ENCODE measurements around the gene ASB4.
A peak's percentile ranks its signal among the peaks of the same experiment; 100 is the strongest.

The ASB4 gene

DNA sequence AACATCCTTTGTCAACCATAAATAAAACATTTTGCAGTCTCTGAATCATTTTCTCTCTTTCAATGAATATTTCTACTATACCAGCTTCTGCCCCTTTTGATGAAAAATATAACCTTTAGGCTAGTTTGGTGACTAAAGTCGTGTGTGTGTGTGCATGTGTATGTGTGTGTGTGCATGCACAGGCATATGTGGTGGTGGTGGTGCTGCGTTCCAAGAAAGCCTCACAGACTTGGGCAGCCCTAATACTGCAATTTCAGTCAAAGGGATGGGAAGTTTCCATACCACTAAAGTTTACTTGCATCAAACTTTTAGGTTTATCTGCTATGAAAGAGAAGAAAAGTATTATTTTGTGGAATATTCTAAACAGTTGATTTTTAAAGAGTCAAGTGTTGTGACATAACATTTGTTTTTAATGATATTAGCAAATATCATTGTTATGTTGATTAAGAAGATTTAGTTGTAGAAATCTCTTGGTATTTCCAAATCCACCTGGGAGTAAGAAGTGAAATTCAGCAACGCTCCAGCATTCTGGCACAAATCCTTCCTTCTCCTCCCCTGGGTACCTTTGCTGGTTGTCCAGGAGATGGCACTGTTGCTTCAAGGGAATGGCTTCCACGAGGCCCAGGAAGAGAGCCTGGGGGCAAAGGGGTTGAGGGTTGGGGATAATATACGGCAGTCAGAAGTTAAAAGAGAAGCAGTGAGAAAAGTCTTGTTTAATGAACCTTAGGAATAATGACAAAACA lies 41.5 kb downstream of the ASB4 start:
- H3K4me3 ChIP-seq (replicated peaks; ENCODE audit: low read depth, low read length) = no peak overlapping the region
- TF ChIP-seq, protein P1, sequence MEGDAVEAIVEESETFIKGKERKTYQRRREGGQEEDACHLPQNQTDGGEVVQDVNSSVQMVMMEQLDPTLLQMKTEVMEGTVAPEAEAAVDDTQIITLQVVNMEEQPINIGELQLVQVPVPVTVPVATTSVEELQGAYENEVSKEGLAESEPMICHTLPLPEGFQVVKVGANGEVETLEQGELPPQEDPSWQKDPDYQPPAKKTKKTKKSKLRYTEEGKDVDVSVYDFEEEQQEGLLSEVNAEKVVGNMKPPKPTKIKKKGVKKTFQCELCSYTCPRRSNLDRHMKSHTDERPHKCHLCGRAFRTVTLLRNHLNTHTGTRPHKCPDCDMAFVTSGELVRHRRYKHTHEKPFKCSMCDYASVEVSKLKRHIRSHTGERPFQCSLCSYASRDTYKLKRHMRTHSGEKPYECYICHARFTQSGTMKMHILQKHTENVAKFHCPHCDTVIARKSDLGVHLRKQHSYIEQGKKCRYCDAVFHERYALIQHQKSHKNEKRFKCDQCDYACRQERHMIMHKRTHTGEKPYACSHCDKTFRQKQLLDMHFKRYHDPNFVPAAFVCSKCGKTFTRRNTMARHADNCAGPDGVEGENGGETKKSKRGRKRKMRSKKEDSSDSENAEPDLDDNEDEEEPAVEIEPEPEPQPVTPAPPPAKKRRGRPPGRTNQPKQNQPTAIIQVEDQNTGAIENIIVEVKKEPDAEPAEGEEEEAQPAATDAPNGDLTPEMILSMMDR (IDR thresholded peaks at IDR 0.05; ENCODE audit: low read length, missing control alignments) = peak; percentile 96
- DNase-seq (ENCODE audit: low read depth) = peak; percentile 74

DNA sequence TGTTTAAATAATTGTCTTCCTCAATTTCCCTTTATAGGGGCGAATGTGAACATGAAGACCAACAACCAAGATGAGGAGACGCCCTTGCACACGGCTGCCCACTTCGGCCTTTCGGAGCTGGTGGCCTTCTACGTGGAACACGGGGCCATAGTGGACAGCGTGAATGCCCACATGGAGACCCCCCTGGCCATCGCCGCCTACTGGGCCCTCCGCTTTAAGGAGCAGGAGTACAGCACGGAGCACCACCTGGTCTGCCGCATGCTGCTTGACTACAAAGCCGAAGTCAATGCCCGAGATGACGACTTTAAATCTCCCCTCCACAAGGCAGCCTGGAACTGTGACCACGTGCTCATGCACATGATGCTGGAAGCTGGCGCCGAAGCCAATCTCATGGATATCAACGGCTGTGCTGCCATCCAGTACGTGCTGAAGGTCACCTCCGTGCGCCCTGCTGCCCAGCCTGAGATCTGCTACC lies 42.1 kb downstream of the ASB4 start:
- no peak for DNase-seq (ENCODE audit: low read depth)
- TF ChIP-seq, protein P1 (IDR thresholded peaks at IDR 0.05; ENCODE audit: low read length, missing control alignments) = no peak
- no peak overlapping the region for H3K4me3 ChIP-seq (replicated peaks; ENCODE audit: low read depth, low read length)

DNA sequence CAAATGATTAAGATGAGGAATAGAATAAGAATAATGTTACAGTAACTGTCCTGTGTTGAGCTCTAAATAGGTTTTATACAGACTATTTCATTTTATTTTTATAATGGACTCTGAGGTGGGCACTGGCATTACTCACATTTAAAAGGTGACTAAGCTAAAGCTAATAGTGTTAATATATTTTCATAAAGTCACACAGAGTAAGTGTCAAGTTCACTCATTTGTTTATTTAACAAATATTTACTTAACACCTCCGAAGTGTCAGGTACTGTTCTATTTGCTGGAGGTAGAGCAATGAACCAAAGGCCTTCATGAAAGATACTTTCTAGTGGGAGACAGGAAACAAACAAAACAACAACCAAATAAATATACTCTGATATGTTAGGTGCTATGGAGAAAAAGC lies 44.0 kb downstream of the ASB4 start:
- no peak for DNase-seq (ENCODE audit: low read depth)
- H3K4me3 ChIP-seq (replicated peaks; ENCODE audit: low read depth, low read length) = no peak overlapping the region
- TF ChIP-seq, protein P1 (IDR thresholded peaks at IDR 0.05; ENCODE audit: low read length, missing control alignments) = no peak

DNA sequence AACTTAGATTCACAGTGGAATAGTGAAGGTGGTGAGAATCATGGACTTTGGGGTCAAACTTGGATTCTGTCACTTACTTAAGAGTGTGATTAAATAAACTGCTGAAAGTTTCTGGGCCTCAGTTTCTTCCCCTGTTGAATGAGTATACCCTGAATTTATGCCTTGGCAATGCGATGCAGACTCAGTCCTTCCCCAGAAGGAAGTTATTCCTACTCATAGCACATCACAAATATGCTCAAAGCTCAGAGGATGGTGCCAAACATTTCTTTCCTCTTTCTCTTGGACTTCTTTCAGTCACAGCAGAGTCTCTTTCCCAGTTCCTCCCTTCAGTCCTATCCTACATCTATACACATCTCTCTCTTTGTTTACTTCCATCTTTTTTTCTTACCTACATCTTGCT lies 45.1 kb downstream of the ASB4 start:
- TF ChIP-seq, protein P1 (IDR thresholded peaks at IDR 0.05; ENCODE audit: low read length, missing control alignments) = no peak

DNA sequence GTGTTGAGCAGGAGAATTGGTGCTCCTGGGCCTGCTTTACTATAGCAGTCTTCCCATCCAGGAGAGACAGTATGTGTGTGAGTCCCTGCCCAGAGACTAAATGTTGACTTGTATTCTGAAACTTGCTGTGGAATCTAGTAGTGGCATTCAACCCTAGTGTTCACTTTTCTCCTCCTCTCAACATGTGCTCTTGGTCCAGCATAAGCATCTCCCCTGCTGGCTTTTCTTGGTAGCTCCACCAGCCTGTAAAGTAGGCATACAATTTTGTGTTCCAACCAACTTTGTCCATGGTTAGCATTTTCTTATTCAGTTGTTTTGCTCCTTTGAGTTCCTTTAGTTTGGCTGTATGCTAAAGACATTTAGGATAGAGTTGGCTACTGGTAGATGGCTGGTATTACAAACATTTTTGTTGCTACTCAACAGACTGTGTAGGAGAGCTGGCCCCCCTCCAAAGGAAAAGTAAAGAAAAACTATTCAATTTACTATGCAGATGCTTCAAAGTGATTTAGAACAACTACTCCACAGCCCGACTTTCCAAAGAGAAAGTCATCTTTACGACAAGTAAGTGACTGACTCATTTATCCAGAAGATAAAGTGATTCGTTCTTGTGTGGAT lies 46.0 kb downstream of the ASB4 start:
- TF ChIP-seq, protein P1 (IDR thresholded peaks at IDR 0.05; ENCODE audit: low read length, missing control alignments) = peak; percentile 3
- no peak overlapping the region for H3K4me3 ChIP-seq (replicated peaks; ENCODE audit: low read depth, low read length)
- DNase-seq (ENCODE audit: low read depth) = no peak

More for the DNA sequence above, 45.1 kb downstream of the ASB4 start:
- DNase-seq (ENCODE audit: low read depth) = no peak
- H3K4me3 ChIP-seq (replicated peaks; ENCODE audit: low read depth, low read length) = no peak overlapping the region

DNA sequence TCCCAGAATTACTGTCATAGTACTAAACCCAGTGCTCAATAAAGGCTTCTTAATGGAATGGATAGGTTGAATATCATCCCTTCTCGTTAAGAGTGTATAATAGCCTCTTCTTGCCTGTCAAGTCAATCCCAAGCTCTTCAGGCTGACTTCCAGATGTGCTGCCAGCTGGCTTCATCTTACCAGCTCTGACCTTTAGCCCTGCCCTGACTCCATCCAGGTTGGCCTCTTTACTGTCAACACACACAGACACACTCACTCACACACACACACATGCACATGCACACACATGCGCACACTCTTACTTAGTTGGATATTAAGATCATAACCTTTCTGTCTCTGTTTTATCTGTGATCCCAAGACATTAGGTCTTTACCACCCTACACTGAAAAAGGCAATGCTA lies 49.1 kb downstream of the ASB4 start:
- TF ChIP-seq, protein P1 (IDR thresholded peaks at IDR 0.05; ENCODE audit: low read length, missing control alignments) = no peak
- no peak overlapping the region for H3K4me3 ChIP-seq (replicated peaks; ENCODE audit: low read depth, low read length)
- DNase-seq (ENCODE audit: low read depth) = no peak
